AG04449 (cell line): ENCODE results near the gene SMC5.
A peak's percentile ranks its signal among the peaks of the same experiment; 100 is the strongest.

ENCODE experiments used
- CTCF ChIA-PET: fragments of 350-600 bp; formaldehyde crosslinking; extraction: SDS; loops from one replicate; lab custom pipeline; 2021; ENCODE audit warnings: antibody characterized with exemption; lab: Yijun Ruan, JAX
- POLR2A ChIA-PET: fragments of 400-600, 350-600 bp; formaldehyde crosslinking; extraction: SDS; loops from one replicate; lab custom pipeline; 2020; ENCODE audit warnings: antibody characterized with exemption, inconsistent platforms; lab: Yijun Ruan, JAX
- DNase-seq: peaks from one replicate; pipeline ENCODE4 v3.0.0-alpha.2; 2010; ENCODE audit warnings: low read depth, low spot score
- H3K4me3 ChIP-seq: 2 replicates; pipeline ENCODE4 v1.5.1; 2011; ENCODE audit warnings: low read depth, mild to moderate bottlenecking, control low read depth, low read length
- CTCF ChIP-seq: IDR thresholded peaks from one replicate; pipeline ENCODE4 v1.5.1; 2011; ENCODE audit warnings: mild to moderate bottlenecking, moderate library complexity, low read length, control low read depth, inconsistent platforms; ENCODE audit not compliant: insufficient read depth; ENCODE audit errors: missing control alignments

The SMC5 gene

GRCh38 chr9:70293214-70293613 lies 34.4 kb downstream of the SMC5 start:
- ChIA-PET POLR2A (no interaction called here), CTCF (no interaction called here)

GRCh38 chr9:70297141-70297540 lies 38.4 kb downstream of the SMC5 start:
- ChIA-PET POLR2A (no interaction called here), CTCF (no interaction called here)
- no peak overlapping the region for H3K4me3 ChIP-seq
- no peak for TF ChIP-seq CTCF
- no peak for DNase-seq

More at GRCh38 chr9:70293214-70293613, 34.4 kb downstream of the SMC5 start:
- TF ChIP-seq CTCF = no peak
- no peak for DNase-seq
- H3K4me3 ChIP-seq = no peak overlapping the region

- POLR2A ChIA-PET = no interaction called here
- no peak for TF ChIP-seq CTCF
- CTCF ChIA-PET = no interaction called here
Observed at GRCh38 chr9:70298245-70298771, 39.5 kb downstream of the SMC5 start.

GRCh38 chr9:70303268-70303667 lies 44.5 kb downstream of the SMC5 start:
- ChIA-PET POLR2A (interaction anchor here (0.6 kb wide), 1 partner anchor 21 kb away, joined by 3 read pairs; no protein-coding TSS in a partner anchor), CTCF (interaction anchor here (1.6 kb wide), 1 partner anchor 10 kb away, joined by 4 read pairs; no protein-coding TSS in a partner anchor)
- H3K4me3 ChIP-seq = no peak overlapping the region
- DNase-seq = no peak
- no peak for TF ChIP-seq CTCF

More at GRCh38 chr9:70298245-70298771, 39.5 kb downstream of the SMC5 start:
- no peak overlapping the region for H3K4me3 ChIP-seq
- DNase-seq = no peak

- ChIA-PET CTCF (no interaction called here), POLR2A (no interaction called here)
- no peak overlapping the region for H3K4me3 ChIP-seq
- DNase-seq = no peak
- no peak for TF ChIP-seq CTCF
Observed at GRCh38 chr9:70304810-70305209, 46.0 kb downstream of the SMC5 start.

- no peak for TF ChIP-seq CTCF
- POLR2A ChIA-PET = no interaction called here
- CTCF ChIA-PET = interaction anchor here (1.3 kb wide), 1 partner anchor 287 kb away, joined by 4 read pairs; no protein-coding TSS in a partner anchor
- H3K4me3 ChIP-seq = no peak overlapping the region
- peak; percentile 7 for DNase-seq
Observed at GRCh38 chr9:70315389-70315788, 56.6 kb downstream of the SMC5 start.
